NCI-H1694 (cell line): Measurements from ENCODE around the gene SPARC.
"Not testable (repeated sequence)": the region's sequence is repeated elsewhere in the genome, so short reads cannot be mapped to it uniquely, and the experiment has no call there.

Experiments
- DNase-seq: peaks from one replicate; lab custom pipeline; 2025; lab: John Stamatoyannopoulos, UW

SPARC gene

DNA sequence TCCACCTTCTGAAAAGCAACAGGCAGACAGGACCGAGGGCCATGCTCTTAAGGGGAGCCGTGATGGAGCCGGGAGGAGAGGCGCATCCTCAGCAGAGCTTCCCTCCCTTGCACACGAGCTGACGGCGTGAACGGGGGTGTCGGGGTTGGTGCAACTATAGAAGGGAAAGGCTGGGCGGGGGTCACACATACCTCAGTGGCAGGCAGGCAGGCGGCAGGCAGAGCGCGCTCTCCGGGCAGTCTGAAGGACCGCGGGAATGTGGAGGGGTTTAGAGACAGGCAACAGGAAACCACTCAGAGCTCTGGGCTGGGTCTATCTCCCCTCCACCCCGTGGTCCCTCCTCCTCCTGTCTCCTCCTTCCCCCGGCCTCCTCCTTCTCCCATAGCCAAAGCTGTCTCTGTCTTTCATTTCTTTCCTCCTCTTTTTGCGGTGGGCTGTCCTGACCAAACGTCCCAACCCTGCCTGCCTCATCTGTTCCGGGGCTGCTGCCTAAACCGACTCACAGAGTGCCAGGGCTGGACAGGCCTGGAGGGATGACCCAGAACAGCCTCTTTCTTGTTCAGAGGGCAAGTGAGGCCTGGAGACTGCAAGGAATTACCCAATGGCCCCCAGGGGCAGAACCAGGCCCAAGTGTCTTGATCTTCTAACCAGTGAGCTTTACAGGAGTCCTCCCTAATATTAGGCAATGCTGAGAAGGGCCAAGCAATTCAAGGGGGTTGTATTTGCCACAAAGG, at the start of gene SPARC:
Gene SPARC (minus strand): TSS at position 242 of the 734 bp plus-strand sequence. CDS start 10,727 bp downstream, outside the sequence.
- DNase-seq: peak; percentile 66

DNA sequence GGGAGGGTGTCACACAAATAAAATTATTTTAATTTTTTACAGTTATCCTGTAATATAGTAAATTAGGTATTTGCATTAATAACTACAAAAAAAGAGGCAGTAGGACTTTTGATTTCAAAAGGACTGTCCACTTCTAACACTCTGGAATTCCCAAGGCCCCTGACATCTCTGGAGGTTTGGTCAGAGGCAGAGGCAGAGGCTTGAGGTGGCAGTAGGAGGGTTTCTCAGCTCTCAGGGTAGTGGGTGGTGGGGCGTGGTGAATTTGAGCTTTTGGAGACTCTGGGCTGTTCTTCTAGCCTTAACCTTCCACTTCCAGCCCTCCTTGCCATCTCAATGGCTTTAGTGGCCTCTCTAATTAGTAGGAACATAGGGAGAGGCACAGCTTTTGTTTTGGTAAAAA, 48.9 kb upstream of the SPARC start:
- DNase-seq: no peak

GRCh38 chr5:151734064-151734408, 47.3 kb upstream of the SPARC start:
- DNase-seq: no peak

DNA sequence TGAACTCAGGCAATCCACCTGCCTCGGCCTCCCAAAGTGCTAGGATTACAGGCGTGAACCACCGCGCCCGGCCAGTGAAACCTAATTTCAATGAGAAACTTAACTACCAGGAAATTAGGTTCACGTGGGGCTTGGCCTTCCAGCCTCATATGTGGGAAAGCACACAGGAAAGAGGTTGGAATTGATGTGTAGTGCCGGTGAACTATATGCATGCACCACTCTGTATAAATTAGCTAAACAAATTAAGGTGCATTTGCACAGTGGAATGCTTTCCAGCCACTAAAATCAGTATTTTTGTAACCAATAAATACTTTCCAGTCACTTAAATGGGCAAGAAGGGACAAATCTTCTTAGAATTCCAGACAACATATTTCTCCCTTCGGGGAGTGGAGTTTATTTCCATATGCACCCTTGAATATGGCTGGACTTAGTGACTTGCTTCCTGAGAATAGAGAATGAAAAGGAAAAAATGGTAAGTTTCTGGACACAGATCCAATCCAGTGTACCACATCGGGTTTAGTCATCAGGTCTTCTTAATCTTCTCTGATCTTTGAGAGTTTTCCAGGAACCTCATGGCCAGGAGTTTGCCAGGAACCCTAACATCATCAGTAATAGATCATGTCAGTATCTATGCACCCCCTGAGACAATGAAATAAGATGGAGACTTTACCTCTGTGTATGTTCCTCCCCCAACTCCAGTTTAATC, 46.8 kb upstream of the SPARC start:
- DNase-seq: no peak

GRCh38 chr5:151730381-151730780, 43.7 kb upstream of the SPARC start:
- DNase-seq: no peak

GRCh38 chr5:151729597-151729996, 42.9 kb upstream of the SPARC start:
- not testable (repeated sequence) for DNase-seq

GRCh38 chr5:151724360-151724759, 37.6 kb upstream of the SPARC start:
- no peak for DNase-seq

DNA sequence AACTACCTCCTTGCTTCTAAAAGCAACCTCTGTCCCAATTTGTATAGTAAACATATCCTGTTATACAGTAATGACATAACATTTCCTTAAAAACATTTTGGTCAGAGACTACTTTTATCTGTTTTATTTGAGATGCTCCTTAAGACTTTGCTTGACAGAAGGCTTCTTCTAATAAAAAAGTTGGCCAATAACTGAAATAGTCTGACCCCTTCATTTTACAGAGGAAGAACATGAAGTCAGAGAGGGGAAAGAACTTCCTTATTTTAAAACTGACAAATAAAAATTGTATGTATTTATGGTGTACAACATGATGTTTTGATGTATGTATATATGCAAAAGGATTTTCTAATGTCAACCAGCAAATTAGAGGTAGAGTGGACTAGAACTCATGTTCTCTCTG, 35.8 kb upstream of the SPARC start:
- no peak for DNase-seq

DNA sequence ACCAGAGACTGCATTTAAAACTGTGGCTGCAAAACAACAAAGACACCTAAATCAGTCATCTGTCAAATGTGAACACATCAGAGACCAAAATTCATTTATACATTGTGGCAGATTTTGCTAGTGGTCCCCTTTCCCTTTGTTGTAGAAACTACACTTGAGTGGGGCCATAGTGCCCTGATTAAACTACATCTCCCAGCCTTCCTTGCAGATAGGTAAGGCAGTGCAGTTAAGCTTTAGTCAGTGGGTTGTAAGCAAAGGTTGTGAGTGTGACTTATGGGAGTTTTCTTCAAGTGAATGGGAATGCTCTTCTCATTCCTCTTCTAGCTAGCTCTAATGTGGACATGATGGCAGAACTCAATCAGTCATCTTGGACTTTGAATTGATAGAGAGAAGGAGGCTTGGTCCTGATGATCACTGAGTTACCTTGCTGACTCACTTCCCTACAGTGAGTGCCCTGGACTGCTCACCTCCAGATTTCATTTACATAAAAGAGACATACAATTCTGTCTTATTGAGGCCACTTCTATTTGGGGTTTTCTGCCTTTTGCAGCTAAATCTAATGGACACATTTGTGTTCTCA, 35.2 kb upstream of the SPARC start:
- DNase-seq: no peak

DNA sequence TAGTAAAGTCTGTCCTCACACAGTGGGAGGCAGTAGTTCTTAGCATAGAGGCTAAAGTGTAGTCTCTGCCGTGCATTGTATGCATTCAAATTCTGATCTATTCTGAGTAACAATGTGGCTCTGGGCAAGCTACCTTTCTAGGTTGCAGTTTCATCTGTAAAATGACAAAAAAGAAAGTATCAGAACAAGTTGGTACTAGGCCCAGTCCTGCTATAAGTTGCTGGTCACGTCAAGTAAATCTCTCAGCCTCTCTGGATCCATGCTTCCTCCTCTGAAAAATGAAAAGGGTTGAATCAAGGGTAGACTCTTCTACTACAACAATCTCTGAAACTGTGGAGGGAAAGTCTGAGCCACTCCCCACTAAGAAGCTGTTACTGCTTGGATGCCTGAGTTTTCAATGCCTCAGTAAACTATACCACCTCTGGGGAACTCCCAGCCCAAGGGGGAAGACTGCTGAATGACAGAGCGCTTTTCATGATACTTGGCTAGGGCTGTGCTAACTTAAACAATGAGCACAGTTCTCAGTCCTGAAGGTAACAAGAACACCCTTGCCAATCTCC, 34.5 kb upstream of the SPARC start:
- no peak for DNase-seq

GRCh38 chr5:151720215-151720614, 33.5 kb upstream of the SPARC start:
- no peak for DNase-seq

DNA sequence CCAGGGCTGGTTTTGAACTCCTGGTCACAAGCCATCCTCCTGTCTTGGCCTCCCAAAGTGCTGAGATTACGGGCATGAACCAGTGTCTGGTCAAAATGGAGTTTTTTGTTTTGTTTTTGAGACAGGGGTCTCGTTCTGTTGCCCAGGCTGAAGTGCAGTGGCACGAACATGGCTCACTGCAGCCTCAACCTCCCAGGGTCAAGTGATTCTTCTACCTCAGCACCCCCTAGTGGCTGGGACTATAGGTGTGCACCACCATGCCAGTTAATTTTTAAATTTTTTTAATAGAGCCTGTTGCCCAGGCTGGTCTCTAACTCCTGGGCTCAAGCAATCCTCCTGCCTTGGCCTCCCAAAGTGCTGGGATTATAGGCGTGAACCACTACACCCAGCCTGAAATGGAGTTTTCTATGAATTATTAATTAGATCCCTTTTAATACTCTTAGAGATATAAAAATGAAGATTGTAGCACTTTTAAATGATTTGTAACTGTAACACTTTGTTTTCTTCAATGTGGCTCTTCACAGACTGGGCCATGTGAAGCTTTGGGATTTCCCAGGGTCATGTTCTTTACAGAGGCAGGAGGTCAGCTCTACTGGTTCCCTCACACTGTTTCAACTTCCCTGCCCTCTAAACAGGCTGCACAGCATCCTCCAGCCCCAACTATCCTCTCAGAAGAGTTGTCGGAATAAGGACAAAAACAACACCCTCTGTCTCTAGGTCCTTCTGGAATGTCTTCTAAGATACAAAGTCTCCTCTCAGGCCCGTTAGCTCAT, 32.7 kb upstream of the SPARC start:
- peak; percentile 16 for DNase-seq

GRCh38 chr5:151718646-151719045, 31.9 kb upstream of the SPARC start:
- no peak for DNase-seq

GRCh38 chr5:151718153-151718552, 31.4 kb upstream of the SPARC start:
- no peak for DNase-seq

DNA sequence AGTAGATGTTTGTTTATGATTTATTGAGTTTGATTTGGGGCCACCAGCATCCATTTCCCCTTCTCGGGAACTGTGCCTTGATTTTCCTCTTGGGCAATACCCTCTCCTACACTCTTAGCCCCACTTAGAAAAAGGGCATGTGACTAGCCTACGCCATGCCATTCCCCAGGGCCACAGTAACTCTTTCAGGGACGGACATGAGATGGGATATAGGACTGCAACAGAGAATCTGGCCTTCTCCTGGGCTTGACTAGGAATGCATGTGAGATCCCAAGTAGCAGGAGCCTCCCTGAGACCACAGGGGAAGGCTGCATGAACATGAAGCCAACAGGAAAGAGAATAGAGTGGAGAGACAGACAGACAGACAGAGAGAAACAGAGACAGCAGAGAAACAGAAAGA, 30.7 kb upstream of the SPARC start:
- DNase-seq: no peak

DNA sequence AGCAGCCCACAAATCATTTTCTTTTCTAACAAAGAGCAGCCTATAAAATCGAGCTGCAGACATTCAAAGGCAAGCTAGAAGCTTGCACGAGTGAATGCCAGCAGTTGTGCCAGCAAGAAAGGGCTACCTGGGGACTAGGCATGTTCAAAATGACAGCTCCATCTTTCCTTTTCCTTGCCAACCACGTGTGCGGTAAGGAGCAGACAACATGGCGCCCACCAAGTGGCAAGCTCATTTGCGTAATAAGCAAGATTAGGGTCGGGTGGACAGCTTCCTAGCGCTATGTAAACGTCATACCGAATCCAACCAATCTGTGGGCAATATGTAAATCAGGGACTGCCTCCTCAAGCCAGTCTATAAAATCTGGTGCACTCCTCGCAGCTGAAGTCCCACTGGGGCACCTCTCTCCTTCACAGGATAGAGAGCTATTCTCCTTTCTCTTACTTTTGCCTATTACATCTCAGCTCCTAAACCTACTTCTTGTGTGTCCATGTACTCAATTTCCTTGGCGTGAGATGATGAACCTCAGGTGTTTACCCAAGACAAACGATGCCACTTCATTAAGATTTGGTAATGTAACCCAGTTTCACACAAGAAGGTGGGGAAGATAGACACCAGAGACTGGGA, 22.5 kb upstream of the SPARC start:
- DNase-seq: no peak

GRCh38 chr5:151708126-151708525, 21.4 kb upstream of the SPARC start:
- no peak for DNase-seq

DNA sequence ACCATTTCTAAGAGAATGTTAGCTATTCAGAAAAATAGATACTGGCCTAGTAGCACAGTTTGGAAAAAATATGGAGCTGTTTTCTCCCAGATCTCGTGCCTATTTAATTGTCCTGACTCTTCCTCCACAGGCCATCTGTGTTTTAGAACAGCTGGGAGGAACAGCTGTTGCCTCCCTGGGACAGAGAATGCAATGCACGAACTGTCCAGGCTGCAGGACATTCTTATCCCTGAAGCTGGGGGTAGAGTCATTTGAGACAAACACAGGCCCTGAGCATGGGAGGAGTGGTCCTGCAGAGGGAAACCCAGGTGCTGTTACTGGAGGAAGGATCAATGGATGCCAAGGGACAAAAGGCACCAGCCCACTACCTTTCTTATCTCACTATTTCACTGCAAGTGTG, 20.9 kb upstream of the SPARC start:
- no peak for DNase-seq

DNA sequence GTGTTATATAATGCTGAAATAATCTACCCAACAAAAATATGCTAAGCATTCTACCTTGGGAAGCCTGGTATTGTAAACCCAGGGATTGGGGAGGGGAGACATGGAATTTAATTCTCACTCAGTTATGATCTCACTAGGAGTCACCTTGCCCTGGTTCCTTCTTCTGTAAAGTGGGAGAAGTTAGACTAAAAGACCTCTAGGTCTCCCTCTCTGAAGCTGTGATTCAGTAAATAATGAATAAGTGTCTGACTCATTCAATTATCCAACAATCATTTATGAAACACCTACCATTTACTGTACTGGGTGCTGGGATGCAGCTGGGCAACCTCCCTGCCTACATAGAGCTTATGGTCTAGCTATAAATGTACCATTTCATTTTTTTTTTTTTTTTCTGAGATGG, 20.2 kb upstream of the SPARC start:
- DNase-seq: no peak

DNA sequence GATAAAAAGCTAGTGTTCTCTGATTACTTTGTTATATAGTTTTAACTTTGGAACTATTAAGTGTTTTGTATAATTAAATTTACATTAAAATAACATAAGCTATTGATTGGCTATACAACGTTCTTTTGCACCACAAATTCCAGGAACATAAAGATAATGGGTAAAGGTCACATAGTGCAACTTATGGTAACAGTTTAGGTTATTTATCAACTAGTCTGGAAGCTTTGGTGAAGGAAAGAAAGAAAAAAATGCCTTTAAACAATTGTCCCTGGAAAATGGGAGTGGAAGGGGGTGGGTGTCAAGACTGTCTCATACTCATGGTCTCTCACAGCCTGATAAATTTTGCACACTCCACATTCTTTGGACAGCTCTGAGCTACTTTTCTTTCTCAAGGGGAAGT, 17.1 kb upstream of the SPARC start:
- DNase-seq: no peak

DNA sequence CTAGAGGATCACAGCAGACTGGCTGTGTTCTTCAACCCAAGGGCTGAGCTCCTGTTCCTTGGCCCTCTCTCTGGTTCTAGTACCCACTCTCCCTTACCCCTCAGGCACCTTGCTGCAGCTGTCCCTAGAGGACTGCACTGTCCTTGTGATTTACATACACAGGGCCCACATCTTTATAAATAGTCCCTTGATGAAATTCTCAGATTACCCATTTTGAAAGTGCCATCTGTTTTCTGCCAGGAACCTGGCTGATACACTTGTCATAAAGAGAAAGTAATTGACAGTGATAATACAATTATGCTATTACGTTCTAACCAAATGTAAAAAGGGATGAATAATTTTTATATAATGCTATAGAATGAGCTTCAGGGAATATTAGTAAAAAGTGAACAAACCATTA, 16.5 kb upstream of the SPARC start:
- DNase-seq: peak; percentile 55

- no peak for DNase-seq
Measured at GRCh38 chr5:151700820-151701219, 14.1 kb upstream of the SPARC start.
